Right lobe of liver (tissue), 4 donors: ENCODE data around the gene MTM1.

Experiments used
- POLR2A ChIP-seq: fragments of 450-650 bp; IDR thresholded peaks from one replicate; pipeline ENCODE4 v1.6.1; 2017; ENCODE audit warnings: antibody characterized with exemption, mild to moderate bottlenecking
- TF ChIP-seq, protein P1 (sequence below), 4 donors: fragments of 200-600 bp in 3 of 4; fragments of 450-650 bp in 1 of 4; IDR thresholded peaks; one replicate each; pipeline versions ENCODE4 v1.5.1 to v1.8.0; 2016 to 2022; ENCODE audit warnings: antibody characterized with exemption in 4 of 4, mild to moderate bottlenecking in 2 of 4
- donor health status: DM: no; HTN: no; CAD: no.
- donor health status: DM: no; HTN: no; CAD: no.
- donor health status: DM: no; HTN: yes; CAD: no.

DNA sequence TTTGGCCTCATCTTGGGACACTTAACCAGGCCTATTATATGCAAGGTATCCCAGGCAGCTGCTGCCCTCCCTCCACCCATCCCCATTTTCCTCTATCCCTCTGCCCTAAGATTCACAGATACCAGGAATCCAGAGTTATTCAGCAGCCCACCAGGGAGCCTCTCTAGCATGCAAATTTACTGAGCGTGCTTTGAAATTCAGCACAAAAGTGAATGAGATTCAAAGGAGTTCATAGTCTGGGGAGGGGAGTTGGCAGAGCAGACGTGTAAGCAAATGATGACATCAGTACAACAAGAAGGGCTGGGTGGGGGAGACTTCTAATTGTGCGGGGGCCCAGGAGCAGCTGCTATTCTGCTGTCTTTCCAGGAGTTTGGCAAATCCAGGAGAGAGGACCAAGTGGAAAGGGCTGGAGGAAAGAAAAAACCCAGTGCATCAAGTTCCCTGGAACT is 1.7 kb upstream of the MTM1 start:
- TF ChIP-seq, protein P1, sequence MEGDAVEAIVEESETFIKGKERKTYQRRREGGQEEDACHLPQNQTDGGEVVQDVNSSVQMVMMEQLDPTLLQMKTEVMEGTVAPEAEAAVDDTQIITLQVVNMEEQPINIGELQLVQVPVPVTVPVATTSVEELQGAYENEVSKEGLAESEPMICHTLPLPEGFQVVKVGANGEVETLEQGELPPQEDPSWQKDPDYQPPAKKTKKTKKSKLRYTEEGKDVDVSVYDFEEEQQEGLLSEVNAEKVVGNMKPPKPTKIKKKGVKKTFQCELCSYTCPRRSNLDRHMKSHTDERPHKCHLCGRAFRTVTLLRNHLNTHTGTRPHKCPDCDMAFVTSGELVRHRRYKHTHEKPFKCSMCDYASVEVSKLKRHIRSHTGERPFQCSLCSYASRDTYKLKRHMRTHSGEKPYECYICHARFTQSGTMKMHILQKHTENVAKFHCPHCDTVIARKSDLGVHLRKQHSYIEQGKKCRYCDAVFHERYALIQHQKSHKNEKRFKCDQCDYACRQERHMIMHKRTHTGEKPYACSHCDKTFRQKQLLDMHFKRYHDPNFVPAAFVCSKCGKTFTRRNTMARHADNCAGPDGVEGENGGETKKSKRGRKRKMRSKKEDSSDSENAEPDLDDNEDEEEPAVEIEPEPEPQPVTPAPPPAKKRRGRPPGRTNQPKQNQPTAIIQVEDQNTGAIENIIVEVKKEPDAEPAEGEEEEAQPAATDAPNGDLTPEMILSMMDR (IDR thresholded peaks at IDR 0.05) = no peak
- no peak for TF ChIP-seq POLR2A
